IPS-NIHi7 (cell line): ENCODE results near the gene CFAP61.
A peak's percentile ranks its signal among the peaks of the same experiment; 100 is the strongest.
"Not testable (repeated sequence)": the region's sequence is repeated elsewhere in the genome, so short reads cannot be mapped to it uniquely, and the experiment has no call there.

ENCODE experiments used
- DNase-seq: peaks from one replicate; pipeline ENCODE4 v3.0.0; 2012; ENCODE audit warnings: mixed read lengths; ENCODE audit errors: extremely low spot score

CFAP61 gene

GRCh38 chr20:20052074-20052970, at the start of gene CFAP61, which contains the start of gene CRNKL1:
TSS of gene CFAP61 (plus strand) at chr20:20052532. CDS start at chr20:20056654, 4,122 bp downstream.
TSS of gene CRNKL1 (minus strand) at chr20:20052466. CDS start at chr20:20052342, 124 bp downstream.
- DNase-seq: peak; percentile 93

GRCh38 chr20:20003031-20003954, 49.0 kb upstream of the CFAP61 start:
- DNase-seq: no peak

- not testable (repeated sequence) for DNase-seq
Measured at GRCh38 chr20:20003955-20004322, 48.4 kb upstream of the CFAP61 start.

GRCh38 chr20:20005342-20005741, 47.0 kb upstream of the CFAP61 start:
- no peak for DNase-seq

GRCh38 chr20:20009784-20010253, 42.5 kb upstream of the CFAP61 start:
- DNase-seq: peak; percentile 55

- DNase-seq: no peak
Measured at GRCh38 chr20:20010639-20011500, 41.5 kb upstream of the CFAP61 start.

- DNase-seq: no peak
Measured at GRCh38 chr20:20012541-20012940, 39.8 kb upstream of the CFAP61 start.

- DNase-seq: no peak
Measured at GRCh38 chr20:20014659-20015058, 37.7 kb upstream of the CFAP61 start.

GRCh38 chr20:20017001-20017843, 35.1 kb upstream of the CFAP61 start, which contains the start of gene NAA20:
TSS of gene NAA20 (plus strand) at chr20:20017362. CDS start at chr20:20017397, 35 bp downstream.
- peak; percentile 98 for DNase-seq

- peak; percentile 22 for DNase-seq
Measured at GRCh38 chr20:20017844-20018185, 34.5 kb upstream of the CFAP61 start.

GRCh38 chr20:20018366-20018765, 34.0 kb upstream of the CFAP61 start:
- no peak for DNase-seq

GRCh38 chr20:20019123-20019522, 33.2 kb upstream of the CFAP61 start:
- no peak for DNase-seq

GRCh38 chr20:20020908-20021307, 31.4 kb upstream of the CFAP61 start:
- no peak for DNase-seq

GRCh38 chr20:20021835-20022234, 30.5 kb upstream of the CFAP61 start:
- DNase-seq: no peak

- DNase-seq: no peak
Measured at GRCh38 chr20:20022498-20022897, 29.8 kb upstream of the CFAP61 start.

GRCh38 chr20:20023395-20023794, 28.9 kb upstream of the CFAP61 start:
- no peak for DNase-seq

- no peak for DNase-seq
Measured at GRCh38 chr20:20024942-20025341, 27.4 kb upstream of the CFAP61 start.

- DNase-seq: no peak
Measured at GRCh38 chr20:20027284-20027683, 25.0 kb upstream of the CFAP61 start.

GRCh38 chr20:20031790-20032189, 20.5 kb upstream of the CFAP61 start:
- no peak for DNase-seq

GRCh38 chr20:20034486-20034885, 17.8 kb upstream of the CFAP61 start:
- no peak for DNase-seq
